SK-N-SH (cell line): ENCODE measurements around the gene LYZ. TPM values are rescaled to one million over a fixed set of nuclear protein-coding genes. Genes with fewer than 3 reads are reported as not detected.

Experiments
- CTCF ChIA-PET: fragments of 300-600, 350-600 bp; formaldehyde crosslinking; extraction: SDS; loops from one replicate; lab custom pipeline; 2021; lab: Yijun Ruan, JAX
- POLR2A ChIA-PET: fragments of 350-600 bp; sonication (Branson Sonifier 250); formaldehyde crosslinking; extraction: SDS; loops from one replicate; lab custom pipeline; 2020; ENCODE audit warnings: antibody characterized with exemption, inconsistent platforms; lab: Yijun Ruan, JAX
- DNase-seq: peaks from one replicate; pipeline ENCODE4 v3.0.0; 2012
- H2AFZ ChIP-seq: fragments of 200-600 bp; sonication (generic); 2 replicates; pipeline ENCODE4 v1.8.1; 2016; ENCODE audit warnings: antibody characterized with exemption, mild to moderate bottlenecking, low read depth
- H3F3A ChIP-seq: fragments of 200-600 bp; sonication (generic); replicated peaks from 2 replicates; pipeline ENCODE3; 2016; ENCODE audit warnings: antibody characterized with exemption, mild to moderate bottlenecking; ENCODE audit not compliant: insufficient read depth
- H3K27ac ChIP-seq, 2 experiments: fragments of 200-500 bp in 1 of 2; fragments of 200-600 bp in 1 of 2; sonication (Bioruptor generic) in 1 of 2; sonication (generic), shearing (Covaris generic) in 1 of 2; 2 replicates each; pipeline versions ENCODE4 v1.5.1 to v1.6.1; 2014 to 2016; ENCODE audit warnings: low read depth in 2 of 2, inconsistent platforms in 1 of 2, low read length in 1 of 2, mild to moderate bottlenecking in 1 of 2, mixed read lengths in 1 of 2
- H3K27me3 ChIP-seq: fragments of 200-600 bp; sonication (generic), shearing (Covaris generic); 2 replicates; pipeline ENCODE4 v1.6.1; 2016; ENCODE audit warnings: mixed run types; ENCODE audit not compliant: insufficient read depth
- H3K36me3 ChIP-seq, 2 experiments: fragments of 200-500 bp in 1 of 2; fragments of 200-600 bp in 1 of 2; sonication (Bioruptor generic) in 1 of 2; sonication (generic) in 1 of 2; replicated peaks in 1 of 2; 2 replicates each; pipeline versions ENCODE3 to v1.5.1; 2014 to 2016; ENCODE audit warnings: low read length in 1 of 2, mild to moderate bottlenecking in 1 of 2; ENCODE audit not compliant: insufficient read depth in 2 of 2, control insufficient read depth in 1 of 2
- H3K4me1 ChIP-seq, 2 experiments: fragments of 200-500 bp in 1 of 2; fragments of 200-600 bp in 1 of 2; sonication (Bioruptor generic) in 1 of 2; sonication (generic), shearing (Covaris generic) in 1 of 2; 2 replicates each; pipeline versions ENCODE4 v1.5.1 to v1.6.1; 2014 to 2016; ENCODE audit warnings: low read depth in 1 of 2, low read length in 1 of 2, mixed run types in 1 of 2; ENCODE audit not compliant: insufficient read depth in 2 of 2, control insufficient read depth in 1 of 2
- H3K4me2 ChIP-seq: fragments of 200-600 bp; sonication (generic), shearing (Covaris generic); 2 replicates; pipeline ENCODE4 v1.6.1; 2017; ENCODE audit warnings: mixed run types
- H3K4me3 ChIP-seq, 2 experiments: fragments of 200-500 bp in 1 of 2; fragments of 200-600 bp in 1 of 2; sonication (Bioruptor generic) in 1 of 2; sonication (generic), shearing (Covaris generic) in 1 of 2; 2 replicates each; pipeline versions ENCODE4 v1.5.1 to v1.8.1; 2014 to 2016; ENCODE audit warnings: low read depth in 2 of 2, inconsistent platforms in 1 of 2, low read length in 1 of 2, mild to moderate bottlenecking in 1 of 2, mixed read lengths in 1 of 2, moderate library complexity in 1 of 2
- H3K79me2 ChIP-seq: fragments of 200-600 bp; sonication (generic); 2 replicates; pipeline ENCODE4 v1.8.1; 2017; ENCODE audit warnings: mild to moderate bottlenecking; ENCODE audit not compliant: insufficient read depth
- H3K9ac ChIP-seq: fragments of 200-600 bp; sonication (generic); 2 replicates; pipeline ENCODE4 v1.6.1; 2017; ENCODE audit warnings: mixed run types
- H3K9me2 ChIP-seq: fragments of 200-600 bp; sonication (generic); 2 replicates; pipeline ENCODE4 v1.6.1; 2017; ENCODE audit warnings: mixed run types
- H3K9me3 ChIP-seq: fragments of 200-600 bp; sonication (generic); 2 replicates; pipeline ENCODE4 v1.6.1; 2017; ENCODE audit warnings: mixed run types, mild to moderate bottlenecking, moderate library complexity
- H4K20me1 ChIP-seq: fragments of 200-600 bp; sonication (generic); 2 replicates; pipeline ENCODE4 v1.6.1; 2017; ENCODE audit warnings: mild to moderate bottlenecking, mixed run types; ENCODE audit not compliant: insufficient read depth
- FOSL2 ChIP-seq: IDR thresholded peaks from 2 replicates; pipeline ENCODE4 v1.4.0; 2012; ENCODE audit warnings: low read depth, mild to moderate bottlenecking, moderate library complexity, borderline replicate concordance
- FOXJ3 ChIP-seq: sonication (generic); formaldehyde crosslinking; IDR thresholded peaks from 2 replicates; pipeline ENCODE4 v1.5.1; 2020; ENCODE audit warnings: mild to moderate bottlenecking, missing genetic modification reagents
- FOXM1 ChIP-seq: IDR thresholded peaks from 2 replicates; pipeline ENCODE4 v1.4.0; 2012; ENCODE audit warnings: low read depth, mild to moderate bottlenecking
- PBX3 ChIP-seq: IDR thresholded peaks from 2 replicates; pipeline ENCODE4; 2012
- REST ChIP-seq: IDR thresholded peaks from 2 replicates; pipeline ENCODE4 v1.6.1; 2012; ENCODE audit warnings: mild to moderate bottlenecking, low read depth, low read length, moderate library complexity
- SMC3 ChIP-seq: IDR thresholded peaks from 2 replicates; pipeline ENCODE4 v1.6.1; 2012; ENCODE audit warnings: low read depth, low read length, improper control_type of control experiment
- YY1 ChIP-seq: IDR thresholded peaks from 2 replicates; pipeline ENCODE4 v1.4.0; 2012; ENCODE audit warnings: low read depth, mild to moderate bottlenecking
- WGBS: methylation state at CpG from one replicate; pipeline ENCODE4 v1.1.6; 2017; ENCODE audit warnings: low lambda C conversion rate; 5-methylcytosine and 5-hydroxymethylcytosine counted together
- polyA plus RNA-seq, 3 experiments: library from polyadenylated mRNA; depleted of rRNA; stranded (reverse); fragments of >200 nt; gene quantifications; 2 replicates each; pipeline ENCODE4 v1.2.3, GENCODE V29; 2012
- TF ChIP-seq, protein P1 (sequence below): IDR thresholded peaks from 2 replicates; pipeline ENCODE4 v1.4.0; 2012; ENCODE audit warnings: low read depth
- TF ChIP-seq, protein P2 (sequence below): fragments of 150-350 bp; IDR thresholded peaks from 2 replicates; pipeline ENCODE4 v1.6.1; 2016; ENCODE audit warnings: mild to moderate bottlenecking, low read depth, low read length

The LYZ gene
- not detected in 2 replicates for polyA plus RNA-seq (2012; rRNA removed)
- 0.01 and 0.03 TPM in 2 replicates for polyA plus RNA-seq (2012; cell fraction: cytosol; rRNA removed)
- 0.05 TPM in 1 of 2 replicates, not detected in the other for polyA plus RNA-seq (2012; cell fraction: nucleus; rRNA removed)

DNA sequence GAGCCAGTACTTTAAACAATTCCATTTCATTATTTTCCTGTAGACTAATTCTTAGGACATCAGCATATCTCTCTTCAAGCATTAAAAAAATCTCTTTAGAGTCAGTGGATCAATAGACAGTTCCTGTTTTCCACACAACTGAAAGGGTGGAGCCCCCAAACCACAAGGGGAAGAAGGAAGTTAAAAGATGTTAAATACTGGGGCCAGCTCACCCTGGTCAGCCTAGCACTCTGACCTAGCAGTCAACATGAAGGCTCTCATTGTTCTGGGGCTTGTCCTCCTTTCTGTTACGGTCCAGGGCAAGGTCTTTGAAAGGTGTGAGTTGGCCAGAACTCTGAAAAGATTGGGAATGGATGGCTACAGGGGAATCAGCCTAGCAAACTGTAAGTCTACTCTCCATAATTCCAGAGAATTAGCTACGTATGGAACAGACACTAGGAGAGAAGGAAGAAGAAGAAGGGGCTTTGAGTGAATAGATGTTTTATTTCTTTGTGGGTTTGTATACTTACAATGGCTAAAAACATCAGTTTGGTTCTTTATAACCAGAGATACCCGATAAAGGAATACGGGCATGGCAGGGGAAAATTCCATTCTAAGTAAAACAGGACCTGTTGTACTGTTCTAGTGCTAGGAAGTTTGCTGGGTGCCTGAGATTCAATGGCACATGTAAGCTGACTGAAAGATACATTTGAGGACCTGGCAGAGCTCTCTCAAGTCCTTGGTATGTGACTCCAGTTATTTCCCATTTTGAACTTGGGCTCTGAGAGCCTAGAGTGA is at the start of gene LYZ:
Gene LYZ (plus strand): TSS at position 220 of the 777 bp plus-strand sequence. CDS start 28 bp downstream, at position 248.
- Histone ChIP-seq H3K9me3 (no peaks in the 10 kb centered on the region), H3K9ac (no peak within 1 kb of the TSS), H3K27ac (no peak within 1 kb of the TSS), H3K79me2 (no peaks in the 10 kb centered on the region), H3K27me3 (no peaks in the 10 kb centered on the region; the same call in 1 of the 2 replicates), H2AFZ (no peak within 1 kb of the TSS), H3K36me3 (no peaks in the 10 kb centered on the region), H3K4me3 (no peak within 1 kb of the TSS; a peak in 1 of 4 replicates), H3F3A (no peaks in the 10 kb centered on the region), H3K4me2 (no peak within 1 kb of the TSS), H3K4me1 (no peaks in the 10 kb centered on the region), H3K9me2 (no peaks in the 10 kb centered on the region), H4K20me1 (no peaks in the 10 kb centered on the region)
- TF ChIP-seq PBX3 (no peak), YY1 (no peak), FOXJ3 (CRISPR knock-in tag) (no peak), FOSL2 (no peak), FOXM1 (no peak), SMC3 (no peak), REST (no peak)
- TF ChIP-seq, protein P1, sequence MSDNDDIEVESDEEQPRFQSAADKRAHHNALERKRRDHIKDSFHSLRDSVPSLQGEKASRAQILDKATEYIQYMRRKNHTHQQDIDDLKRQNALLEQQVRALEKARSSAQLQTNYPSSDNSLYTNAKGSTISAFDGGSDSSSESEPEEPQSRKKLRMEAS: no peak
- TF ChIP-seq, protein P2, sequence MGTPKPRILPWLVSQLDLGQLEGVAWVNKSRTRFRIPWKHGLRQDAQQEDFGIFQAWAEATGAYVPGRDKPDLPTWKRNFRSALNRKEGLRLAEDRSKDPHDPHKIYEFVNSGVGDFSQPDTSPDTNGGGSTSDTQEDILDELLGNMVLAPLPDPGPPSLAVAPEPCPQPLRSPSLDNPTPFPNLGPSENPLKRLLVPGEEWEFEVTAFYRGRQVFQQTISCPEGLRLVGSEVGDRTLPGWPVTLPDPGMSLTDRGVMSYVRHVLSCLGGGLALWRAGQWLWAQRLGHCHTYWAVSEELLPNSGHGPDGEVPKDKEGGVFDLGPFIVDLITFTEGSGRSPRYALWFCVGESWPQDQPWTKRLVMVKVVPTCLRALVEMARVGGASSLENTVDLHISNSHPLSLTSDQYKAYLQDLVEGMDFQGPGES: no peak
- ChIA-PET CTCF (interaction anchor here (0.9 to 1.7 kb wide), 3 partner anchors 9 to 552 kb away, joined by 3 to 9 read pairs (median 4); no protein-coding TSS in a partner anchor), POLR2A (no interaction called here)
- WGBS: 80% methylated on average over 4 of the region's 4 CpGs
- no peak for DNase-seq
